Stimulated activated naive CD8-positive, alpha-beta T cell treated with anti-CD3 and anti-CD28 coated beads, Interleukin-15, Interleukin-2, amounts not matched to agents 100 U/mL and 50 U/mL, for 24 hours (primary cell): ENCODE measurements around the gene ERMAP.
A peak's percentile ranks its signal among the peaks of the same experiment; 100 is the strongest.
"Not testable (repeated sequence)": the region's sequence is repeated elsewhere in the genome, so short reads cannot be mapped to it uniquely, and the experiment has no call there.

Source experiments
- ATAC-seq: fragments of 150-1000 bp; cut with Tn5 transposase; one replicate; pipeline ENCODE4 v1.10.0; 2021
- DNase-seq: peaks from one replicate; pipeline ENCODE4 v3.0.0; 2021

ERMAP gene

DNA sequence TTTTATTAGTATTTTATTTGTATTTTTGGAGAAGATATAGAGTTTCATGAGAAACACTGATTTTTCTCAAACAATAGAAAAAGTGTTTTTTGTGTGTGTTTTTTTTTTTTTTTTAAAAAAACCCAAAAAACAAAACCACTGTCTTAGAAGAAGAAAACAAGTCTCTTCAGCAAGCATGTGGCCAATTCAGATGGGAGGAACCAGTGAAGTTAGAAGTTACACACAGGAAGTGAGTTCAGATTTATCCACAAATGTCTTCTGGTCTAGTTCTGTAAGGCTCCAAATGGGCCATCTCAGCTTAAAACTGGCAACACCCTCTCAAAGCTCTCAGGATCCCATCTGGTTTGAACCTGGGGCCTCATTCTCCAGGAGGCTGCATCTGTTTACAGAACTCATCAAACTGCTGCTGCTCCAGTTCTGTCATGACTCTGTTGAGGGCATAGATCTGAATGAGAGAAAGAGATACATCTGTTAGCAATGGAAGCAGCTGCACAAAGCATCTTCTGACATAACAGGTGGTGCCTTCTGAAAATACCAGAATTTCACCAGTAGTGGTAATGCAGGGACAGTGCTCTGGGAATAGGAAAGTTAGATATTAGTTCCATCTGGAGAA, 9.8 kb upstream of the ERMAP start:
- ATAC-seq (no peak), DNase-seq (no peak)

DNA sequence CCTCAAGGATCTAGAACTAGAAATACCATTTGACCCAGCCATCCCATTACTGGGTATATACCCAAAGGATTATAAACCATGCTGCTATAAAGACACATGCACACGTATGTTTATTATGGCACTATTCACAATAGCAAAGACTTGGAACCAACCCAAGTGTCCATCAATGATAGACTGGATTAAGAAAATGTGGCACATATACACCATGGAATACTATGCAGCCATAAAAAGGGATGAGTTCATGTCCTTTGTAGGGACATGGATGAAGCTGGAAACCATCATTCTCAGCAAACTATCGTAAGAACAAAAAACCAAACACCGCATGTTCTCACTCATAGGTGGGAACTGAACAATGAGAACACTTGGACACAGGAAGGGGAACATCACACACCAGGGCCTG, 2.1 kb upstream of the ERMAP start:
- ATAC-seq, result not testable (repeated sequence)

DNA sequence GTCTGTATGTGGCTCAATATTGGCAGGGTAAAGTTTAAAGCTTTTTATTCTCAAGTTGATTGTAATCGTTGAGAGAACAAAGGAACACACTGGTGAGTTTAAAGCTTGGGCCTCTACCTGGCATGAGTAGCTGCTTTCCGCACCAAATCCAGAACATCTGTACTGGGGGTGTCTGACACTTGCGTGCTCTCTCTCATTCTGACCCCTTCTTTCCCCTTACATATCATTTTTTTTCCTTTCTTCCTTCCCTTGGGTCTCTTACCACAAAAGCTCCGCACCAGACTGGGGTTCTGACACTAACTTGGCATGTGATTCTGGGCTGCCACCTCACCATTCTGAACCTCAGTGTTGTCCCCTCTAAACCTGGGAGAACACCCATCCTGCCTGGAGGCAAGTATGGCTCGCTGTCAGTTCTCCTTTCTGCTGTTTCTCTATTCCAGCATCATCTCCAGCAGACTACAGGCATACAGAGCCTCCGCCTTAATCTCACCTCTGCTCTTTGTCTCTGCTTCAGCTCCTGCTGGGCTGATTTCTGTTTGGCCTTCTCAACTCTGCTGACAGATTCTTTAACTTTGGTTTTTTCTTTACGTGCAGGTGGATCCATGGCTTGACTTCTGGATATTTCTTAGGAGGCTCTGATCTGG, 859 bp upstream of the ERMAP start:
- peak; percentile 17 for DNase-seq
- no peak for ATAC-seq

More for the DNA sequence above, 2.1 kb upstream of the ERMAP start:
- DNase-seq, result not testable (repeated sequence)

DNA sequence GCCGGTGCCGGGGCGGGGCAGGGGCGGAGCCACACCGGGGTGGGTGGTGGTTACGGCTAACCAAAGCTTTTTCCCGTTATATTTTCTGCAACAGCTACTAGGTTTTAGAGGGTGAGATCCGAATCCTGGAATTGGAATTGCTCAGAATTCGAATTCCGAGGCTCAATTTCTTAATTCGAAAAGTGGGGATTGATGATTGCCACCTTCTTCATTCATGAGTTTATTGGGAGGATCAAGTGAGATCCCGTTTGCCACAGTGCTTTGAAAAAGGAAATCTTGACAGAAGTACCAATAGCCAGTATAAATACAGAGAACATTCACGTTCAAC, 482 bp downstream of the ERMAP start:
- DNase-seq, result no peak
- ATAC-seq, result no peak

DNA sequence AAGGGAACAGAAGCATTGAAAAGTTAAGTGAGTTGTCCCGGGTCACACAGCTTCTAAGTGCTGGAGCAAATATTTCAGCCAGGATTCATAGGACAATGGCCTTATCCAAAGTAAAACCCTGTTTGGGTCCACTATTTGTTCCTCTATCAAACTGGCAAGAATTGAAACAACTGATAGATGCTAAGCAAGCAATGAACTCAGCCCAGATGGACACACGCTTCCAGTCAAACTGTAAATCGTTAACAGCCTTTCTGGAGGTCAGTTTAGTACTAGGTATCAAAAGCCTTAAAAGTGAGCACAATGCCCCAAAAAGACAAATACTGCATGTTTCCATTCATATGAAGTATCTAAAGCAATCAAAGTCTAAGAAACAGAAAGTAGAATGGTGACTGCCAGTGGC, 1.1 kb downstream of the ERMAP start:
- DNase-seq (no peak), ATAC-seq (no peak)

DNA sequence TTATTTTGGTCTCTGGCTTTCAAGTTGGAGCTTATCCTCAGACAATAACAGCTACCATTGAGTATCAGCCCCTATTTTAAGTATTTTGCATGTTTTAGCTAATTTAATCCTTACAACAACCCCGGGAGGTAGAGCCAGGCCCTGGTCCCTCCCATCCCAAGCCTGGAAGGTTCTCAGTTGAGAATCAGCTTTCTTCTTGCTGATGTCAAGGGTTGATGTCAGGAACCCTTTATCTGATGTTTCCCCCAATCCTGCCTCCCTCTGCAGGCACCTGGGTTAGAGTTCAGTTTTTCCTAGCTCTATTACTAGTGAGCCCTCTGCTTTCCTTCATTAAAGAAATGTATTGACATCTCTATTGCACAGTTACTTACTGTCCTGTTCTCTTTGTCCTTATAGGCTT, 3.9 kb downstream of the ERMAP start:
- ATAC-seq, result no peak
- no peak for DNase-seq

DNA sequence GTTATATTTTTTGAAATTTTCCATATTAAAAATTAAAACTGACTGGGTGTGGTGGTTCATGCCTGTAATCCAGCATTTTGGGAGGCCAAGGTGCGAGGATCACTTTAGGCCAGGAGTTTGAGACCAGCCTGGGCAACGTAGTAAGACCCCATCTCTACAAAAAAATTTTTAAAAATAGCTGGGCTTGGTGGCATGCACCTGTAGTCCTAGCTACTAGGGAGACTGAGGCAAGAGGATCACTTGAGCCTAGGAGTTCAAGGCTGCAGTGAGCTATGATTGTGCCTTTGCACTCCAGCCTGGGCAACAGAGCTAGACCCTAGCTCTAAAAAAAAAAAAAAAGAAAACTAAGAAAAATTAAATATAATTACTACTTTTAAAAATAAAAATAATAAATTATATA, 4.8 kb downstream of the ERMAP start:
- DNase-seq (no peak), ATAC-seq (no peak)

DNA sequence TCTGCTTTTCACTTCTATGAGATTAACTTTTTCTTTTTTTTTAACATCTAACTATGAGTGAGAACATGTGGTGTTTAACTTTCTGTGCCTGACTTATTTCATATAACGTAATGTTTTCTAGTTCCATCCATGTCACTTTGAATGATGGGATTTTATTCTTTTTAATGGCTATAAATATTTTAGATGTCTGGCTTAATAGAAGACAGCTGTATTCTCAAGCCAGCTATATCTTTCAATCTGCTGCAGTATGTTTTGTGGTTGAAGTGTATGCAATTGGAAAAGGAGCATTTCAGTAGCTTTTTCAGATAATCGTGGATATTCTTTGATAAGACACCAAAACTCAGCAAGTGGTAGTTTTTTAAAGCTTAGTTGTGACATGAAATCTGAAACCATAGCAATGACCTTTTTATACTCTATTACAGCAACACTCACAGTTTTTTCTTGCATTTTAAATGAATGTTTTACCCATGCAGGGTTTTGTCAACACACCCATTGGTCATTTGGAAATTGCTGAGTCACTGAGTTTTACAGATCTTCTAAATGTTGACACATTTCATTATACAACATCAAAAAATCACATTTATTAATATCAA, 6.0 kb downstream of the ERMAP start:
- no peak for ATAC-seq
- DNase-seq, result no peak

DNA sequence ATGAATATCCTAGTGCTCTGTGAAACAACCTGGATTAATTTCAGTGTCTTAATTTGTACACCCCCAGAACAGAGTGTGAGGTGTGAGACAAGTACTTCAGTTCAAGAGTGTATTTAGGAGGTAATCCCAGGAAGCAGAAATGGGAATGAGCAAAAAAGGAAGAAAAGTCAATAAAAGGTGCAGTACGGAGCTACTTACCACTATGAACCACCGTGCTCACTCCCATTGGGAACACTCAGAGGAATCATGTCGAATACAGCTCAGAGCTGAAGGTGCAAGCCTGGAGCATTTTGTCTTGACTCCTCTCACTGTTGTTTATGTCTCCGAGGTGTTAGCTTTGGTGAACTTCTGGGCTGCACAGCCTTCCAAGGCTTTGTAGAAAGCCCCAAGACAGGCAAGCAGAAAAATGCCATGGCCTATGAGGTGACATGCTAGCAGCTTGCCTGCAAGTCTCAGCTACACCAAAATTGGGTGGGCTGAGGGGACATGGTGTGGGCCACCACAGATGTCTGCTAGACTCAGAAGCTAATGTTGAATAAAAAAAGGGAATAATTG, 7.6 kb downstream of the ERMAP start:
- ATAC-seq, result no peak
- DNase-seq, result no peak

DNA sequence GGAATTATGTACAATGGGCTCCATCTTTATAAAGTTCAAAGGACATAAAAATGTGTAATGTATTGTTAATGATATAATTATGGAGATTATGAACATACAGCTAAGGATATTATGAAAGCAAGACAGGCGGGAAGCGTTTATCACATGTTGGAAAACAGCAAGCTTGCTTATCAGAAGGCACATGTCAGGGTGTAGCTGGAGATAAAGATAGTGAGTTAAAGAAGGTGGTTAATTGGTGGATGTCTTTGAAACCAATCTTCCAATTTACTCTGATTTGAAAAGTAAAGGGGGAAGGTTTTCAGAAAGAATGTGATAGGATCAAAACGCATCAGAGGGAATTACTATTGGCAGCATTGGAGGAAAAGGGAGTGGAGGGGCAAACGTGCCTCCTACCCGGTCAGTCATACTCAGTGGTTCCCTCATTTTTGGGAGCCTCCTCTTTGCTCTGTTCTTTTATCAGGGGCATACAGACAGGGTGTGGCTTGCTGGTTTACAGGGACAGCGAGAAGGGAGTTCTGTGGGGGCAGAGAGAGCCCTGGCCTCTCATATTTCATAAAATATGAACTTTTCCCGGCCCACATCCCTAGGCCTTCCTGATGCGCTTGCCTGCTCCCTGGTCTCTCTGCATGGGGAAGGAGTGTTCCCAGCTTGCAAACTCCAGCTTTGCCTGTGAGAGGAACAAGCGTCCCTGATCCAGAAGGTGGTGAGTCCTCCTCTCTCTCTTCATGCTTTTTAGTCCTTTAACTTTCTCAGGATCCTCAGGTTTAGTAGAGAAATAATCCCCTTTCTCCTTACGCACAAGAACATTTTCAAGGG, 8.3 kb downstream of the ERMAP start:
- ATAC-seq, result no peak

DNA sequence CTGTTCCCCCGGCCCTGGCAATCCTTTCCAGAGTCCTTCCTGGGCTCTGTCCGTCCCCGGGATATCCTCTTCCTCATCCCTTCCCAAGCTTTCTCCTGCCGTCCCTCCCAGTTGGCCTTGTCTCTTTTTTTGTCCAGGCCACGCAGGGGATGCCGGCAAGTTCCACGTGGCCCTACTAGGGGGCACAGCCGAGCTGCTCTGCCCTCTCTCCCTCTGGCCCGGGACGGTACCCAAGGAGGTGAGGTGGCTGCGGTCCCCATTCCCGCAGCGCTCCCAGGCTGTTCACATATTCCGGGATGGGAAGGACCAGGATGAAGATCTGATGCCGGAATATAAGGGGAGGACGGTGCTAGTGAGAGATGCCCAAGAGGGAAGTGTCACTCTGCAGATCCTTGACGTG, 13.7 kb downstream of the ERMAP start:
- no peak for DNase-seq
- no peak for ATAC-seq

More for the DNA sequence above, 8.3 kb downstream of the ERMAP start:
- no peak for DNase-seq

DNA sequence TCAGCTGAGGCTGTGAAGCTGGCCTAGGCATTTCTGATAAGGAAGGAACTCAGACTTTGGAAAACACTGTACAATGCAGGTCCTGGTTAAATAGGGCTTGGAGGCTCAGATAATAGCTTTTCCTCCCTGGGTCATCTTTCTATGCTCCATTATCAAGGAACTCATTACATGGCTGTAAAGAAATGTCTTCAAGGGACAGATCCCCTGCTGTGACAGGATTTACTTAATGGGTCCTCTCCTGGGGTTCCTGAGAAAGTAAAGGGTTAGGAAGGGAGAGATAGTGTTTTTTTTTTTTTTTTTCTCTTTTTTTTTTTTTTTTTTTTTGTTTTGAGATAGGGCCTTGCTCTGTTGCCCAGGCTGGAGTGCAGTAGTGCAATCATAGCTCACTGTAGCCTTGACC, 14.4 kb downstream of the ERMAP start:
- no peak for ATAC-seq
- DNase-seq, result no peak

DNA sequence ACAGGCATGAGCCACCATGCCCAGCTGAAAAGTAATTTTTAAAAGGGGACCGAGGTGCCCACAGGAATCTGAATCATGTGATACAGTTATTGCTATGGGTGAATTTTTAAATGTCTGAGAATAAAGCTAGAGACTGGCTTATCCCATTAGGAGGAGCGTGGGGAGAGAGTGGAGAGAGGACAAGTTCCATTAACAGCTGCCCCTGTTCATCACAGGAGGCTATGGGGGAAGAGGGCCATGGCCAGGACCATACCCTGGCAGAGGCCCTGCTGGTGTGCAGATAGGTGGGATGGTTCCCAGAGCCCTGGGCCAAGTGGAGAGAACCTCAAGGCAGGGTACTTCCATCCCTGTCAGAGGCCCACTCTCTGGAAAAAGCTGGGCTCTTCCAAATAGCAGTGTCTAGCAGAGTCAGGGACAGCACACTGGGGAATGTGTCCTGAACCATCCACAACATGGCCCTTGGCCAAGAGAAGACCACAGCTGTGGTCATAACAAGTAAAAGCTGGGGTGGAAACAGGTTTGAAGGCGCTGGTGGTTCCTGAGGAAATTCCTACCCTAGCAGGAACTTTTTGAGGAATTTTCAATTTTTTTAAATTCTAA, 15.8 kb downstream of the ERMAP start:
- no peak for ATAC-seq
- no peak for DNase-seq

DNA sequence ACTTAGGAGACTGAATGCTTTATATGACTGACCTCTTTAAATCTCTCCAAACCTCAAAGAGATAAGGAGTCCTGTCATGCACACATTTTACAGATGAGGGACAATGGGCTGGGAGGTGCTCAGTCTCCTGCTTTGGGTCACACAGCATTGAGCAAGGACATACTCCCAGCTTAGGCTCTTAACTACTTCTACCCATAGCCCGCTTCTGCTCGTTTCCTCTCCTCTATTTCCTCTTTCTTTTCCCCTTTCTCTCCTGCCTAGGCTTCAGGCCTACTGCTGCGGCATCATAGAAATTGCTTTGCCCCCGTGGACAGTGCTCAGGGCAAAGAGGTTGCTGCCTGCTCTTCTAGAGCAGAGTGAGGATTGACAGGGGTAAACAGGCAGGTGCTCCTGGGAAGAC, 17.1 kb downstream of the ERMAP start:
- no peak for ATAC-seq
- no peak for DNase-seq

DNA sequence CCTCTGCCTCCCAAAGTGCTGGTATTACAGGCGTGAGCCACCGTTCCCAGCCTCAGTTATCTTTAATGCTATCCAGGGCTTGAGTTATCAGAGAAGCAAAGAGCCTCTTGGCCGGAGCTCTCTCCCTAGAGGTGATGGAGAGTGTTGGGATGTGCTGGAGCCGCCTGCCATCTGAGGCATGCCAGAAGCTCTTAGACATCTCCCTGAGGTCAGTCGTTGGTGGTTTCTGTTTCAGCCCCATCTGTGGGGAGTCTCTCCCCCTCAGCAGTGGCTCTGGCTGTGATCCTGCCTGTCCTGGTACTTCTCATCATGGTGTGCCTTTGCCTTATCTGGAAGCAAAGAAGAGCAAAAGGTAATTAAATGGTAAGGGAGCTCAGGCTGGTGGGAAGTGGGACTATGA, 17.9 kb downstream of the ERMAP start:
- ATAC-seq, result no peak

DNA sequence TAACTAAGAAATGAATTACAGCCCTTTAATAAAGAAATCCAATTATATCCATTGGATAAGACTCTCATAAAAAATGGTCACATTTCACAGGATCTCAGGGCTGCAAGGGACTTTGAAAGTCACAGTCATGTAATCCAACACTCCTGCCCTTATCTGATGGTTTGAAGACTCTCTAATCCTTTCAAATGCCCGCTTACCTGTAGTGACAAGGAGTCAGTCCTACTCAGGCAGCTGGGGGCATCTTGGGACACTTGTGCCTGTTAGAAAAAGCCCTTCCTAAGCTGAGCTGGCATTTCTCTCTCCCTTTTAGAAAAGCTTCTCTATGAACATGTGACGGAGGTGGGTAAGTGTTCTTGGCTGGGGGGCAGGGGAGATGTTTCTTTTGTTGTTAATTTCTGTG, 18.5 kb downstream of the ERMAP start:
- DNase-seq (no peak), ATAC-seq (no peak)

More for the DNA sequence above, 17.9 kb downstream of the ERMAP start:
- no peak for DNase-seq

DNA sequence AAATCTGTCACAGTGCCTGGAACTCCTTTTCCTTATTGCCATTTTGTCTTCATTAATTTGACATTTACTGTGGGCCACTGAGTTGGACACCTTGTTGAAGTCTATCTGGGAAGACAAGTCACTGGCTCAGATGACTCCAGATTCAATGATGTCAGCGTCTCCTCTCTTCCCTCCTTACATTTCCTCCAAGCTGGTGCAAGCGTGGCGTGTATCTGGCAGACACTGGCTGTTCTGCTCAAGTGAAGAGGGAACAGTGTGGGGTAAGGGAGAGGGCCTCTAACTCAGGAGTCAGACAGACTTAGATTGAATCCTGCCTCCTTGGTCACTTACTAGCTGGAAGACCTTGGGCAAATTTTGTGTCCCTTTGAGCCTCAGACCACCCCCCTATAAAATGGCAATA, 20.8 kb downstream of the ERMAP start:
- no peak for DNase-seq
- peak; percentile 40 for ATAC-seq

DNA sequence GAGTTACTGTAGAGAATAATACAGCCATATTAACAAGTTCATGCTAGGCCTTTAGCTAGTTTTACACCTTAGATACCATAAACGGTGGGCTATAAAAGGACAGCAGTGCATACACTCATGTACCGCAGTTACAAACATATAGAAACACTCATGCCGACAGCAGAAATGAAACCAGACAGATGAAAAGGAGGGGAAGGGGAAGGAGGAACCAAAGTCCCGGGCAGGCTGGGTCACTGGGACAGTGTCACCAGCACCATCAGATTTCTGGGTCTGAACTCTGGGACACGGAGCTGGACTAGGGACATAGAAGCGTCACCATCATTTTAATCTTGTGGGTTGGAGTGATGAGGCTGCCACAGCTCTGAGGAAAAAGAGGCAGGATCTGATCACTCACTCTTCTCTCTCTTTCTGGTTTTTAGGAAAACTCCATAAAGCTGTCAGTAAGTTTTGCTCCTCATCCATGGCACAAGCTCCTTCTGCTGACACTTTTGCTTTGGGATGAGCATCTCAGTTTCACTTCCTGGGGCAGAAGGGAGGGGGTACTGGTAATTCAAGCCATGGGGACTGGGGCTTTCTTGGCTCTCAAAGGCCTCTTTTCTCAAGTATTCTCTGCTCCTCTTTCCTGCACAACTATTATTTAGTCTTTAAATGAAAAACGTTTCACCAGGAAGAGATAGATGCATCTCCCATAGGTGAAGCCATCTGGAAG, 21.7 kb downstream of the ERMAP start:
- ATAC-seq (no peak), DNase-seq (no peak)

DNA sequence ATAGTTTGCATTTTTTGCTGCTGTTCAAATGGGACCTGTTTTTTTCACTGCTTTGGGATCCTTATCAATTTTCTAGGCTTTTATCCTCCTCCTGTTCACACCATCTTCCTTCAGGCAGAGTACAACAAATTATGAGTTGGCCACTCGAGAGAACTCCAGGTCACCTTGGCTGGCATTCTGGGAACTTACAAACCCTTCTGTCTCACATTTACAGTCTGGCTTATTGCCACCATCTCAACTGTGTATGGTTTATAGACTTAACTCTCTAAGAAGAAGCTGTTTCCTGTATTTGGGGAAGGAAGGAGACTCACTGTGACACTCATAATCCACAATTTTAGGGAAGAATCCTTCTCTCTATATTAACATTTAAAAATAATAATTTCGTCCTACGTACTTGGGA, 24.1 kb downstream of the ERMAP start:
- no peak for DNase-seq

DNA sequence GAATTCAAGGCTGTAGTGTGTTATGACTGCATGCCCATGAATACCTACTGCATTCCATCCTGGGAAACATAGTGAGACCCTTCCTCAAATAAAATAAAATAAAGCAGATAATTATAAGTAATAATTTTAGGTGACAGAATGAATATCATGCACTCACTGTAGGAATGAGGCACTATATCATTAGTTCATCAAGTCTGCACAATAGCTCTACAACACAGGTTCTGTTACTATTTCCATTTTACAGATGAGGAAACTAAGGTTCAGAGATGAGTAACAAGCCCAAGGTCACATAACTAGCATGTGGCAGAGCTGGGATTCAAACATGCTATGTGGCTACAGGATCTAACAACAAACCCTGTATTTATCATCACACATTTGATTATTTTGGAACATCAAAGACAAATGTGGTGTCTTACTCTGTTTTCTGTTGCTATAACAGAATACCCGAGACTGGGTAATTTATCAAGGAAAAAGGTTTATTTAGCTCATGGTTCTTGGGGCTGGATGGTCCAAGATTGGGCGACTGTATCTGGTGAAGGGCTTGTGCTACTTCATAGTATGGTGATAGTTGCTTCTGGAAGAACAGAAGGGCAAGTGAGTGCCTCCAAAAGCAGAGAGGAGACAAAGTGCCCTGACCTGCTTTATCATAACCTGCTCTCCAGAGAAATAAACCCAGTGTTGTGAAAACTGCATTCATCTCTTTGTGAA, 24.7 kb downstream of the ERMAP start:
- ATAC-seq, result no peak

More for the DNA sequence above, 24.1 kb downstream of the ERMAP start:
- no peak for ATAC-seq

DNA sequence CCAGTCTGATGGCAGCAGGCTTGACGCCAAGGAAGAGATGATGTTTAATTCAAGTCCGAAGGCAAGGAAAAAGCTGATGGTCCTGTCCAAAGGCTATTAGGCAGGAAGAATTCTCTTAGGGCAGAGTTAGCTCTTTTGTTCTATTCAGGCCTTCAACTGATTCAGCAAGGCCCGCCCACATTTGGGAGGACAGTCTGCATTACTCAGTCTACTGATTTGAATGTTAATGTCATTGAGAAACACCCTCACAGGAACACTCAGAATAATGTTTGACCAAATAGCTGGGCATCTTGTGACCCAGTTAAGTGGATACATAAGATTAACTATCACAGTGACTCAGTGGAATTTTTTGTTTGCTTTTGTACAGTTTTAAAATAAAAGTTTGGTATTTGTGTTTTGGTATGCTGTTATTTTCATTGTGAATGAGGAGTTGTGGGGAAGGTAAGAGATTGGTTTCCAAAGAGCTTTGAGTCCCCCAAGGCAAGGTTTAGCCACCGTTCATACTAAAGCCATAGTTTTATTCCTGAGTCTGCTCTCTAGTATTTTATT, 27.7 kb downstream of the ERMAP start:
- DNase-seq (peak; percentile 21), ATAC-seq (no peak)

More for the DNA sequence above, 24.7 kb downstream of the ERMAP start:
- no peak for DNase-seq
